GM12801 (cell line): ENCODE results near the gene PTPN1.

Source experiments
- TF ChIP-seq, protein P1 (sequence below): IDR thresholded peaks from one replicate; pipeline ENCODE4 v1.5.1; 2011; ENCODE audit warnings: control low read depth; ENCODE audit not compliant: insufficient read length; ENCODE audit errors: extremely low read depth

The PTPN1 gene

DNA sequence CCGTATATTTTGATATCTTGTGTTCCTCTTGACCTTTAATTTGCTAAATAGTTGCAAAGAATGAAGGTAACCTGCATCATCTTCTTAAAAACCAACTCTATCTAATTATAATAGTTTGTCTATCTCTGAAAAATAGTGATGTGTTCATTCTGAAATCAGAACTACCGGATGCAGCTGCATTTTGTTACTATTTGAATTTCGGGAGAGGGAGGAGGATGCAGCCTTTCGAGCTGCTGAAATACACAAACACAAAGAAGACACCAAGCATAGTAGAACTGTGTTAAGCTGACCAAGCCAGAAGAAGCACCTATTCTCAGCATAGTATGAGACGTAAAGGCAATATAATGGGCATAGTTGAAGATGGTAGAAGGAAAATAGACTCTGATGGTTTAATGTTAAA lies 33.1 kb downstream of the PTPN1 start:
- TF ChIP-seq, protein P1, sequence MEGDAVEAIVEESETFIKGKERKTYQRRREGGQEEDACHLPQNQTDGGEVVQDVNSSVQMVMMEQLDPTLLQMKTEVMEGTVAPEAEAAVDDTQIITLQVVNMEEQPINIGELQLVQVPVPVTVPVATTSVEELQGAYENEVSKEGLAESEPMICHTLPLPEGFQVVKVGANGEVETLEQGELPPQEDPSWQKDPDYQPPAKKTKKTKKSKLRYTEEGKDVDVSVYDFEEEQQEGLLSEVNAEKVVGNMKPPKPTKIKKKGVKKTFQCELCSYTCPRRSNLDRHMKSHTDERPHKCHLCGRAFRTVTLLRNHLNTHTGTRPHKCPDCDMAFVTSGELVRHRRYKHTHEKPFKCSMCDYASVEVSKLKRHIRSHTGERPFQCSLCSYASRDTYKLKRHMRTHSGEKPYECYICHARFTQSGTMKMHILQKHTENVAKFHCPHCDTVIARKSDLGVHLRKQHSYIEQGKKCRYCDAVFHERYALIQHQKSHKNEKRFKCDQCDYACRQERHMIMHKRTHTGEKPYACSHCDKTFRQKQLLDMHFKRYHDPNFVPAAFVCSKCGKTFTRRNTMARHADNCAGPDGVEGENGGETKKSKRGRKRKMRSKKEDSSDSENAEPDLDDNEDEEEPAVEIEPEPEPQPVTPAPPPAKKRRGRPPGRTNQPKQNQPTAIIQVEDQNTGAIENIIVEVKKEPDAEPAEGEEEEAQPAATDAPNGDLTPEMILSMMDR, result no peak

DNA sequence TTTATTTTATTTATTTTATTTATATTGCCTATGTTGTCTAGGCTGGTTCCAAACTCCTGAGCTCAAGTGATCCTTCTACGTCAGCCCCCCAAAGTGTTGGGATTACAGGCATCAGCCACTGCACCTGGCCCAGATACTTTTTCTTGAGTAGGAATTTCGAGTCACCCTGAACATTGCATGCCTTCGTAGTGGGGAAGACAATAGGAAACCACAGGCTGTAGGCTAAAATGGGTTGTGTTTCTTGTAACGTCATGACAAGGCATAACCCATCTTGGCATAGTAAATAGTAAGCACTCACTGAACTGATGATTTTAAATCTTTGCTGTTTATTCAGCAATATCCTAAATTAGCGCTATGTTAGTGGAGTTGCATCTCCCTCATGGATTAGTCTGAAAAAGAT lies 34.9 kb downstream of the PTPN1 start:
- TF ChIP-seq, protein P1, result no peak

DNA sequence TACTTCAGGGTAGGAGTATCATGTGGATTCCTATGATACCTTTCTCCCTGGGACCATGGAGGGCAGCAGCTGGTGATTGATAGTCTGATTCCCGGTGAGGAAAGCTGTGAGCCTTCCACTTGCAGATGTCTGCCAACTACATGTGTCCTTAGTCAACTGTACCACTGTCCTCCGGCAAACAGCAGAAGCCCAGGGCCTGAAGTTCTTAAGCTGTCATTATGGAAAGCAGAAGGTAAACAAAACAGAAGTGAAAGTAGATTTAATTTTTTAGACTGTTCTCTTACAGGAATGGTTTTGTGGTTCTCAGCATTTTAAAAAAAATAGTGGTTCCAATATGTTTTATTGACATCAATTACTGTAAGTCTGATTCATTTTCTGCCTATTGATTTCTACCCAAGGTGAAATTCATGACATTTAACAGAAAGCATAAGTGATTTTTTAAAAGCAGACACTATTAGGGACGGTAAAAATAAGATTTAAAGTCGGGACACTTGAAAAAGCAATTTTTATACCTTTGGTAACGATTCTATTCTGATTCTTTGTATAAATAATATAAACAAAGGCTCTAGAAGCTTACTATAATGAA lies 36.6 kb downstream of the PTPN1 start:
- TF ChIP-seq, protein P1, result no peak

DNA sequence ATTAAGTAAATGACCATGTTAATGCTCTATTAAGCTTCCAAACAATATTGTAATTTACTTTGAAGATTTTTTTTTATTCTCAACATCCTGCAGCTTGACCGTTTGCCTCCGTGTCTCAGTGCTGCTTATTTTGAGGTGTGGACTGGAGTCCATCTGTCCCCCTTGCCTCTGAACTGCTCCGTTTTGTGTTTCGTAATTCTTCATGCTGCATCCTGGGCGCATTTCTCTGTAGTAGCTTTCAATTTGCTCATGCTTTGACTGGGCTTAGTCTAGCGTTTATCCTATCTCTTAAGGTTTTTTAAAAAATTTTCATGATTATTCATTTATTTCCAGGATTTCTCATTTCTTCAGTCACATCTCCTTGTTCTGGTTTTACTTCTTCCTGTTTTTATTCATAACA lies 37.8 kb downstream of the PTPN1 start:
- TF ChIP-seq, protein P1, result no peak

DNA sequence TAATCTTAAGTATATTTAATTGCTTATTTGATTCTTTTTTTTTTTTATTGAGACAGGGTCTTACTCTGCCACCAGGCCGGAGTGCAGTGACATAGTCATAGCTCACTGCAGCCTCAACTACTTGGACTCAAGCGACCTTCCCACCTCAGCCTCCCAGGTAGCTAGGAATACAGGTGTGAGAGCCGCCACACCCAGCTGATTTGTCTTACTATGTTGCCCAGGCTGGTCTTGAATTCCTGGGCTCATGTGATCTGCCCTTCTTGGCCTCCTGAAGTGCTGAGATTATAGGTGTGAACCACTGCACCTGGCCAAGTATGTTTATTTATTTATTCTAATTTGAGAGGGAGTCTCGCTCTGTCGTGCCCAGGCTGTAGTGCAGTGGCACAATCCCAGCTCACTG lies 38.2 kb downstream of the PTPN1 start:
- TF ChIP-seq, protein P1, result no peak

DNA sequence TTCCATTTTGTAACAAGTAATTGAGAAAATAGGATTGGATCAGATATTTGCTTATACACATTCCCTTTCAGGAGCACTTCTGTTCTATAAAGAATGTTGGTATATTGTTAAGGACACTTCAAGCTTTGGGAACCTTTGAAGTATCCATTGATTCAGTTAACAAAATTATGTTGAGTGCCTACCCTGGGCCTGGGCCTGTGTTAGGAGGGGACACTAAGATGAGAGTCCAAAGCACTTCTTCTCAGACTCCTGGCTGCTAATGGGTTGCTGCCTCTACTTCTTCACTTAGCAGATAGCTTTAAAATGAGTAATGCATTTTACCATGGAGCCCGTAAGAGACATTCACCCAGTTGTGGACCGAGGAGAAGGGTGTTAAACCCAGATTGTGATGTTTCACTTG lies 40.3 kb downstream of the PTPN1 start:
- TF ChIP-seq, protein P1, result no peak

DNA sequence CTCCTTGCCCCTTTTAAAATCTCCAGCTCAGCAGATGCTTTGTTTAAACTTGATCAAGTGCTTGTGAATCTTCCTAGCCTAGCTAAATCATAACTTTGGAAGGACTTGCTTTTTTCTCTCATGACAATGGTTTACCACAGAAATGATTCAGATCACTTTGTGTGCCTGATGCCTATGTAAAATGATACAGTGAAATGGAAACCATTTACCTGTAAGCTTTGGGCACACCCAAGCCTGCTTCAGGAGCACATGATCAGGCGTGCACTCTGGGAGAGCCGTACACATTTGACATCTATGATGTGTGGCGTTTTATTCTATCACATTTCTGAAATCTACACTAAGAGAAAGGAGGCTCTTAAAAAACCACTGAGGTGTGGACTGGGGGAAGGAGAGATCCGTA lies 41.1 kb downstream of the PTPN1 start:
- TF ChIP-seq, protein P1, result no peak

DNA sequence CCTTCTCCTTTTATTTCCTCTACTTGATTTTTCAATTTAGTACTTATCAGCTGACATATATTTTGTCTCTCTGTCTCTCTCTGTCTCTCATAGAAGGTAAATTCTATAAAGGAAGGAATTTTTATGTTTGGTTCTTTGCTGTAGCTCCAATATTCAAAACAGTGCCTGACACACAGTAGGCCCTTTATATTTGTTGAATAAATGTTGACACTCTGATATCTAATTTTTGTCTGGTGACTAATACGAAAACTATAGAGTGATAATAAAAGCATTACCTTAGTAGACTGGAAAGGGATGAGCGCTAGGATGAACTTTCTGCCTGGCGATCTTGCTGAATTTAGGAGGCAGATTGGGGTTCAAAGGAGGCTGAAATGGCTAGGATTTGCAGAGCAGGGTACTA lies 42.8 kb downstream of the PTPN1 start:
- TF ChIP-seq, protein P1, result no peak
